Stimulated activated CD8-positive, alpha-beta memory T cell treated with anti-CD3 and anti-CD28 coated beads, Interleukin-4, amount 100 ng/mL, for 24 hours (primary cell): ENCODE data around the gene PET100.
"Not testable (repeated sequence)": the region's sequence is repeated elsewhere in the genome, so short reads cannot be mapped to it uniquely, and the experiment has no call there.

Experiments used
- DNase-seq: peaks from one replicate; pipeline ENCODE4 v3.0.0-alpha.2; 2020; ENCODE audit warnings: low read depth

PET100 gene

DNA sequence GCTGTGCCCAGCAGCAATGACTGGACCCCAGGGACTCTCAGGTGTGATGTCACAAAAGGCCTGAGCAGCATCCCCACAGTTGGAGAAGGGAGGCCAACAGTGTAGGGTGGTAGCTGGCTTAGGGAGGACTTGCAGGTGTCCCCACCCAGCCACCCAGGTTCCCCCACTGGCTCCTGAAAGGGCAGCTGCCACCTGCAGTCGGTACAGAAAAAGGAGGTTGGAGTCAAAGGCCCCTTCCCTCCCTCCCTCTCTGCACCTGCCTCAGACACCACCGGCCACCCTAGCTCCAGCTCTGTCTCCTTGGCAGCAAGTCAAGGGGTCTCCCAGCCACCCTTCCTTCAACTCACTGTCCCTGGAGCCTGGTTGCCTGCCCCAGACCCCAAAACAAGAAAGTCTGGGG is 4.1 kb downstream of the PET100 start, which contains the start of gene PCP2:
Gene PCP2, minus strand, starts transcription at position 22 of the 400 bp plus-strand sequence. CDS start 262 bp downstream, outside the sequence.
- no peak for DNase-seq

DNA sequence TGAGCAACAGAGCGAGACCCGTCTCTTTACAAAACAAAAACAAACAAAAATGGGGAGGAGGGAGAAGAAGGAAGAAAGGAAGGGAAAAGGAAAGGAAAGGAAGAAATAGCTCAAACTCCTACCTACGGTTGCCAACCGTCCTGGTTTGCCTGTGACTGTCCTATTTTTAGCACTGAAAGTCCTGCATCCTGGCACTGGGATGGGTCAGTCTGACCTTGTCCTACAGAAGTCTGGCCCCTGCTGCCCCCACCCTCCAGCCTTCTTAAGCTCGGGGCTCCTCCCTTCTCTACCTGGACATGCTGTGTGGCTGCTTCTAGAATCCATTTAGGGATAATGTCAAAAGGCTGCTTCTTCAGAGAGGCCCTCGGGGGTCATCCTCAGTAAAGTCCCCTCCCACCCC is 6.1 kb downstream of the PET100 start:
- no peak for DNase-seq

DNA sequence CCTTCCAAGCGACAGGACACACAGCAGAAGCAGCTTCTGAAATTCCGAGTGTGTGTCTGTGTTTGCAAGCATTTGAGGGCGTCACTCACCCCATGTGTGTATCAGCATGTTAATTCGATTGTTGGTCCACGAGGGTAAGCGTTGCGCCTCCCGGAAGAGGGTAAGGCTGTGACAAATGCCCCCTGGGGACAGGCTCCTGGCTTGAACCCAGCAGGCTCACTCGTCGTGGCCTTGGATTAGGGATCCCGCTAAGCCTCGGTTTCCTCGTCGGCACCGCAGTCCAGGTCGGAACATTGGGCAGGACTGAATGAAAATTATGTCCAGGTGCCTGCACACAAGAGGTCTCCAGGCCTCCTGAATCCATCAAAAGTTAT is 6.7 kb downstream of the PET100 start:
- DNase-seq, result no peak

GRCh38 chr19:7636691-7637373 is 7.2 kb downstream of the PET100 start, which contains the start of gene STXBP2:
Gene STXBP2 (plus strand): TSS chr19:7637110. CDS start chr19:7637150, 40 bp downstream.
- peak; percentile 81 for DNase-seq

DNA sequence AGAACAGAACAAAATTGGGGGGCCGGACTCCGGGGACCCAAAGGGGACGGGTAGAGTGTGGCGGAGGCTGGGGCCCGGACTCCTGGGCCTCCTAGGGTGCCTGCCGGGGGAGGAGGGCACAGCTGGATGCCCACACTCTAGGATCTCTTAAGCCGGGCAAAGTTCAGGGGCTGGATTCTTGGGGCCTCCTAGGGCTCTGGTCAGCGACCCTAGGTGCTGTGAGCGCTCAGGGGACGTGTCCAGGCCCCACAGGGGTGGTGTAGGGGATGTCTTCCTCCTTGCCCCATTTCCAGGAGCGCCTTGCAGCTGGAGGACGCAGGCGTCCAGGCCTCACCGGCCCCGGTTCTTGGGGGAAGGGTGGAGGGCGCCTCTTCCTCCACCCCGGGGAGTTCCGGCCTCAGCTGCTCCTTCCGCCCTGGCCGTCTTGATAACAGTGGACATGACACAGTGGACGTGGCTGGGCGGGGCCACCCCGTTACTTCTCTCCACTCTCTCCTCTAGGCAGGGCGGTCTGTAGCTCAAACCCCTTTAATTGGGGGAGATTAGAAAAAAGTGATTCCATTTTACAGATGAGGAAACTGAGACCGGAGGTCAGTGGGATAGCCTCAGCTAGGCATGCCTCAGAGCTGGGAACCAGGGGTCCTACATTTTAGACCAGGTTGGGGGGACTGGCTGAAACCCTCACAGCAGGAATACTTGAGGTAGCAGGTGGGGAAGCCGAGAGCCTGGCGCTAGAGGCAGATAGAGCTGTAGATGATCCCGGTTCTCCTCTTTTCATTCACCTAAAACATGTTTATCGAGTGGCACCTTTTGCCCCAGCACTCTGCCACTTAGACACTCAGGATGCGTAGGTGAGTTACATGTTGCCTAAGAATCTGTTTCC is 8.0 kb downstream of the PET100 start:
- no peak for DNase-seq

DNA sequence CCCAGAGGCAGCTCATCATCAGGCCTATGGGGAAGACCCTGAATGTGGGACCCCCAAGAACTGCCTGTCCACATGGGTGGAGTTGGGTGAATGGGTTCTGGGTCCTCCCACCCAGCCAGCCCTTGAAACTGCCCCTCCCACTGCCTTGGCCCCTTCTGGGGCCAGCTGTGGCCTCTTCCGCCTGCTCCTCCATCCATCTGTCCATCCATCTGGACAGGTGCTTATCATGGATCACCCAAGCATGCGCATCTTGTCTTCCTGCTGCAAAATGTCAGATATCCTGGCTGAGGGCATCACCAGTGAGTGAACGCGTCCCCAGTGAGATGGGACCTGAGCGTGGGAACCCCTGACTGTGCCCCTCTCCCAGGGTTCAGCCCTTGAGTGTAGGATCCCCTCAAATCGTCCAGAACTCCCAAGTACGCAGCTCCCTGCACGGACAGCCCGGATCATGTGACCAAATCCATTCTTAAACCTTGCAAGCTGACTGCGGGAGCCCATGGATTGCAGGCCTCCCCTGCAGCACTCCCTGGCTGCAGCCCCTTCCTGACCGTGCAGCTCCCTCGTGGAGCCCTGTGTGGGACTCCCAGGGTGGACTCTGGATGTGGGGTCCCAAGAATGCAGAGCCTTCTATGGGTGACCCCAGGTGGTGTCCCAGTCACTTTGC is 9.3 kb downstream of the PET100 start:
- no peak for DNase-seq

DNA sequence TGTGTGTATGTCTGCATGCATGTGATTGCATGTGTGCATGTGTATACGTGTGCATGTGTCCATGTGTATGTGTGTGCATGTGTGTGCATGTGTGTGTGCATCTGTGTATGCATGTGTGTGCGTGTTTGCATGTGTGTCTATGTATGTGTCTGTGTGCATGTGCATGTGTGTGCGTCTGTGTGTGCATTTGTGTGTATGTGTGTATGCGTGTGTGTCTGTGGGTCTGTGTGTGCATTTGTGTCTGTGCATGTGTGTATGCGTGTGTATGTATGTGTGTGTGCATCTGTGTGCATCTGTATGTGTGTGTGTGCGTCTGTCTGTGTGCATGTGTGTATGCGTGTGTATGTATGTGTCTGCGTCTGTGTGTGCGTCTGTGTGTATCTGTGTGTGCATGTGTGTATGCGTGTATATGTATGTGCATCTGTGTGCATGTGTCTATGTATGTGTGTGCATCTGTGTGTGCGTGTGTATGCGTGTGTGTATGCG is 10.3 kb downstream of the PET100 start:
- DNase-seq, result no peak

- no peak for DNase-seq
Measured at GRCh38 chr19:7640803-7641202, 11.2 kb downstream of the PET100 start.

DNA sequence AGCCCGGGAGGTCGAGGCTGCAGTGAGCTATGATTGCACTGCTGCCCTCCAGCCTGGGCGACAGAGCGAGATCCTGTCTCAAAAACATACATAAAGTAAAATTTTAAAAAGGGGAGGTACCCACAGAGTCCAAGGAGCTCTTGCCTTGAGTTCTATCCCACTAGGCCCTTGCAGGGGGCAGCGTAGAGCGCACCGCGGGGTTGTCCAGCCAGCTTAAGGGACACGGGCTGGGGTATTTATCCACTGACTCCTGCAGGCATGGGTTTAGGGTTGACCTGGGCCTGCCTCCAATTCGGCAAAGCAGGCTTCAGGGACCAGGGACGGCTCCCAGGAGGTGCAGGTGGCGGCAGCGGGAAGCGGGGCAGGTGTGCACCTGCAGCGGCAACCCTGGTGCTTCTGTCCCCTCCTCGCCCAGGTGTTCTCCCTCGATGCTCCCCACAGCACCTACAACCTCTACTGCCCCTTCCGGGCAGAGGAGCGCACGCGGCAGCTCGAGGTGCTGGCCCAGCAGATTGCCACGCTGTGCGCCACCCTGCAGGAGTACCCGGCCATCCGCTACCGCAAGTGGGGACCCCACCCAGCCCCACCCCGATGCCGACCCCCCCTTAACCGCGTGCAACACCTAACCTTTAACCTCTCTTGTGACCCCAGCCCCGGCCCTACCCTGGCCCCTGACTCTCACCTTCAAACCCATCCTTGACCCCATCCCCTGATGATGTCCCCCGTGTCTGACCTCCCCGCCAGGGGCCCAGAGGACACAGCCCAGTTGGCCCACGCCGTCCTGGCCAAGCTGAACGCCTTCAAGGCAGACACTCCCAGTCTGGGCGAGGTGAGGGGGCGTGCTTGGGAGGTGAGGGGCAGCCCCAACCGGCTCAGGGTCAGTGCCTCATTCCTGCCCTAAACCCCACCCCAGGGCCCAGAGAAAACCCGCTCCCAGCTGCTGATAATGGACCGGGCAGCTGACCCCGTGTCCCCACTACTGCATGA is 12.0 kb downstream of the PET100 start:
- DNase-seq, result no peak

DNA sequence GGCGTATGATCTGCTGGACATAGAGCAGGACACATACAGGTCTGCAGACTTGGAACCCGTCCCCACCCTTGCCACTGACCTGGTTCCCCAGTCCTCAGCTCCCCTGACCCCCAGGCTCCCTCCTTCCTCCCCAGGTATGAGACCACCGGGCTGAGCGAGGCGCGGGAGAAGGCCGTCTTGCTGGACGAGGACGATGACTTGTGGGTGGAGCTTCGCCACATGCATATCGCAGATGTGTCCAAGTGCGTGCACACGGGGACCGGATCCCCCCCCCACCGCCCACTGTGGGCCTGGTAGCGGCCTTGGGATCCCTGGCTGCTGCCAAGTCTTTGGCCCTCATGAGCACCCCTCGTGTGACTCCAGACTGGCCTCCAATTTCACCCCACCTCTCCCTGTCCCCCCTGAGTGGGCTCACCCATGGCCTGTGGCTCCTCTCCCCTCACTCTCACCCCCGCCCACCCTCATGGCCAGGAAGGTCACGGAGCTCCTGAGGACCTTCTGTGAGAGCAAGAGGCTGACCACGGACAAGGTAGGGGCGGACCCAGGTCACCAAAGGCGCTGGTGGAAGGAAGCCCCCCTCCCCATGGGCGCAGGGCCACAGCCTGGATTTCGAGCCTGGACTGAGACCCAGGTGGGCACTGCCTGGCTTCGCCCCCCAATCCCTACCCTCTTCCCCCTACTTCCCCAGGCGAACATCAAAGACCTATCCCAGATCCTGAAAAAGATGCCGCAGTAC is 12.9 kb downstream of the PET100 start:
- DNase-seq, result no peak

- no peak for DNase-seq
Measured at GRCh38 chr19:7643031-7643415, 13.4 kb downstream of the PET100 start.

DNA sequence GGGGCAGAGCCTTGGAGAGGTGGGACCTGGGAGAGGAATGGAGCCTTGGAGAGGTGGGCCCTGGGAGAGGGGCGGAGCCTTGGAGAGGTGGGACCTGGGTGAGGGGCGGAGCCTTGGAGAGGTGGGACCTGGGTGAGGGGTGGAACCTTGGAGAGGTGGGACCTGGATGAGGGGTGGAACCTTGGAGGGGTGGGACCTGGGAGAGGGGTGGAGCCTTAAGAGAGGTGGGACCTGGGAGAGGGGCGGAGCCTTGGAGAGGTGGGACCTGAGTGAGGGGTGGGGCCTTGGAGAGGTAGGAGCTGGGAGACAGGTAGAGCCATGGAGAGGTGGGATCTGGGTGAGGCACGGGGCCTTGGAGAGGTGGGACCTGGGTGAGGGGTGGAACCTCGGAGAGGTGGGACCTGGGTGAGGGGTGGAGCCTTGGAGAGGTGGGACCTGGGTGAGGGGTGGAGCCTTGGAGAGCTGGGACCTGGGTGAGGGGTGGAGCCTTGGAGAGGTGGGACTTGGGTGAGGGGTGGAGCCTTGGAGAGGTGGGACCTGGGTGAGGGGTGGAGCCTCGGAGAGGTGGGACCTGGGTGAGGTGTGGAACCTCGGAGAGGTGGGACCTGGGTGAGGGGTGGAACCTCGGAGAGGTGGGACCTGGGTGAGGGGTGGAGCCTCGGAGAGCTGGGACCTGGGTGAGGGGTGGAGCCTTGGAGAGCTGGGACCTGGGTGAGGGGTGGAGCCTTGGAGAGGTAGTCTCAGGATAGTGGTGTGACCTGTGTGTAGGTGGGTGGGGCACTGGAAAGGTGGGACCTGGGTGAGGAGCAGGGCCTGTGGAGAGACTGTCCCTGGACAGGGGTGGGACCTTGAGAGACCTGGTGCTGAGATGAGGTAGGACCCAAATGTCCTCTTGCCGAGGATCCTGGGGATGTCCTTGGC is 14.3 kb downstream of the PET100 start:
- DNase-seq, result not testable (repeated sequence)

GRCh38 chr19:7644550-7644877 is 14.9 kb downstream of the PET100 start:
- DNase-seq, result no peak

DNA sequence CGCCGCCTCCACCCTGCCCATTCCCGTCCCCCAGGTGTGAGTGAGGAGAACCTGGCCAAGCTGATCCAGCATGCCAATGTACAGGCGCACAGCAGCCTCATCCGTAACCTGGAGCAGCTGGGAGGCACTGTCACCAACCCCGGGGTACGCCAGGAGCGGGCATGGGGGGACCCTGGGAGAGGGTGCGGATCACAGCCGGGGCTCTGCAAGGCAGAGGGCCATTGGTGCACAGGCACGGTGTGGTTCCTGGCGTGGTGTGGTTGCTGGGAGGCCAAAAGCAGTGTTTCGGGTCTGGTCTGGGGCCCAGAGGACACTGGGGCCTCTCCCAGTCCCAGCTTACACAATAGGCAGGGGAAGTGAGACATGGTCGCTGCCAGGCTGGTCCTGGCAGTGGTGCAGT is 15.6 kb downstream of the PET100 start:
- no peak for DNase-seq

DNA sequence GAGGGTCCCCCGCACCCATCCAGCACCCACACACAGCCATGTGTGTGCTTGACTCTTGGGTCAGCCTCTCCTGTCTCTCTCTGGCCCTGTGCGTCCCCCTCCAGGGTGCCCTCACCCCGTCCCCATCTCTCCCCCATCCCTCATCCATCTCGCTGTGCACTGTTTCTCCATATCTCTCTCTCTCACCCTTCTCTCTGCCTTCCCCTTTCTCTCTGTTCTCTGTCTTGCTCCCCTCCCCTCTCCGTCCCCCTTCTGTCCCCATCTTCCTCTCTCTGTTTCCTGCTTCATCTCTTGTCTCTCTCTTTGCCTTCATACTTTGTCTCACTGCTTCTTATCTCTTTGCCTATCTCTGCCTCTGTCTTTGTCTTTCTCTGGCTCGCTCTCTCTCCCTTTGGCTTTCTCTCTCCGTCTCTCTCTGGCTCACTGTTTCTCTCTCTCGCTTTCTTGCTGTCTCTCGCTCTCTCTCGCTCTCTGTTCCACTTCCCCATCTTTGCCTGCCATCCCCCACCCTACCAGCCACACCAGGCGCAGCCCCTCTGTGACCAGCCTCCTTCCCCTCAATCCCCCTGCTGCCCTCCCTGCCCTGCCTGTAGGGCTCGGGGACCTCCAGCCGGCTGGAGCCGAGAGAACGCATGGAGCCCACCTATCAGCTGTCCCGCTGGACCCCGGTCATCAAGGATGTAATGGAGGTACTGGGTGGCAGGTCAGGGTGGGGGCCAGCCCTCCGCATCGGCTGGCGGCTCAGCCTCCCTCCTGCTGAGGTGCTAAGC is 16.2 kb downstream of the PET100 start:
- no peak for DNase-seq

- DNase-seq, result no peak
Measured at GRCh38 chr19:7646426-7646700, 16.8 kb downstream of the PET100 start.

DNA sequence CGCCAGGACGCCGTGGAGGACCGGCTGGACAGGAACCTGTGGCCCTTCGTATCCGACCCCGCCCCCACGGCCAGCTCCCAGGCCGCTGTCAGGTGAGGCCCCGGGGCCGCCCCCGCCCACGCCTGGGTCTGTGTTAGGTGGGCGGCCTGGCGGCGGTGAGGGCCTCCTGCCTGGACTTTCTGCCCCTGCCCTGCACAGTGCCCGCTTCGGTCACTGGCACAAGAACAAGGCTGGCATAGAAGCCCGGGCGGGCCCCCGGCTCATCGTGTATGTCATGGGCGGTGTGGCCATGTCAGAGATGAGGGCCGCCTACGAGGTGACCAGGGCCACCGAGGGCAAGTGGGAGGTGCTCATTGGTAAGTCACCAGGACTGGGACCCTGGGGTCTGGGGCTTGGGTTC is 17.6 kb downstream of the PET100 start:
- DNase-seq, result no peak

- no peak for DNase-seq
Measured at GRCh38 chr19:7648265-7649014, 18.8 kb downstream of the PET100 start.
